Adipocyte (in vitro differentiated cells): ENCODE measurements around the gene ABCA13.
"Not testable (repeated sequence)": the region's sequence is repeated elsewhere in the genome, so short reads cannot be mapped to it uniquely, and the experiment has no call there.

ENCODE experiments used
- DNase-seq: peaks from one replicate; pipeline ENCODE4 v3.0.0-alpha.2; 2015; ENCODE audit warnings: low read depth
- H3K27me3 ChIP-seq: replicated peaks from 2 replicates; pipeline ENCODE4 v1.7.0; 2013; ENCODE audit warnings: mild to moderate bottlenecking, low read length, moderate library complexity; ENCODE audit not compliant: control insufficient read depth, insufficient read depth
- H3K36me3 ChIP-seq: 2 replicates; pipeline ENCODE4 v1.7.0; 2013; ENCODE audit warnings: low read length, mild to moderate bottlenecking, moderate library complexity; ENCODE audit not compliant: control insufficient read depth, insufficient read depth, severe bottlenecking
- H3K4me1 ChIP-seq: 2 replicates; pipeline ENCODE4 v1.7.0; 2013; ENCODE audit warnings: mild to moderate bottlenecking, low read length, moderate library complexity; ENCODE audit not compliant: control insufficient read depth, insufficient read depth
- H3K4me3 ChIP-seq: 2 replicates; pipeline ENCODE4 v1.7.0; 2013; ENCODE audit warnings: mild to moderate bottlenecking, low read length, moderate library complexity
- H3K9ac ChIP-seq: 2 replicates; pipeline ENCODE4 v1.7.0; 2013; ENCODE audit warnings: mild to moderate bottlenecking, low read length, moderate library complexity
- H3K9me3 ChIP-seq: 2 replicates; pipeline ENCODE4 v1.7.0; 2013; ENCODE audit warnings: mild to moderate bottlenecking, low read length, moderate library complexity; ENCODE audit not compliant: control insufficient read depth

The ABCA13 gene

GRCh38 chr7:48171202-48171601, at the start of gene ABCA13:
Gene ABCA13, plus strand, starts transcription at chr7:48171458. Its CDS starts 26 bp downstream, at chr7:48171484.
- peak; percentile 87 for DNase-seq
- no peaks in the 10 kb centered on the region for H3K27me3 ChIP-seq

GRCh38 chr7:48126037-48126436, 45.2 kb upstream of the ABCA13 start:
- H3K9ac ChIP-seq: no peak overlapping the region
- H3K27me3 ChIP-seq: no peaks in the 10 kb centered on the region
- no peak for DNase-seq
- H3K4me1 ChIP-seq: no peaks in the 10 kb centered on the region
- H3K4me3 ChIP-seq: no peak overlapping the region
- H3K36me3 ChIP-seq: no peaks in the 10 kb centered on the region
- peaks cover 7% of the 10 kb centered on the region for H3K9me3 ChIP-seq

More at GRCh38 chr7:48171202-48171601, at the start of gene ABCA13:
- H3K9ac ChIP-seq: no peak within 1 kb of the TSS
- H3K9me3 ChIP-seq: no peaks in the 10 kb centered on the region
- no peaks in the 10 kb centered on the region for H3K36me3 ChIP-seq
- H3K4me3 ChIP-seq: no peak within 1 kb of the TSS
- H3K4me1 ChIP-seq: peaks cover 4% of the 10 kb centered on the region

GRCh38 chr7:48130658-48131108, 40.6 kb upstream of the ABCA13 start:
- Histone ChIP-seq H3K27me3 (no peaks in the 10 kb centered on the region), H3K9ac (no peak overlapping the region), H3K4me1 (no peaks in the 10 kb centered on the region), H3K36me3 (no peaks in the 10 kb centered on the region), H3K9me3 (peaks cover 3% of the 10 kb centered on the region), H3K4me3 (no peak overlapping the region)
- peak; percentile 81 for DNase-seq

GRCh38 chr7:48132792-48133191, 38.5 kb upstream of the ABCA13 start:
- H3K9ac ChIP-seq: no peak overlapping the region
- no peaks in the 10 kb centered on the region for H3K36me3 ChIP-seq
- DNase-seq: no peak
- H3K4me3 ChIP-seq: no peak overlapping the region
- H3K4me1 ChIP-seq: no peaks in the 10 kb centered on the region
- H3K27me3 ChIP-seq: no peaks in the 10 kb centered on the region
- H3K9me3 ChIP-seq: peaks cover 3% of the 10 kb centered on the region

- H3K4me3 ChIP-seq: no peak overlapping the region
- H3K9me3 ChIP-seq: peaks cover 12% of the 10 kb centered on the region
- peak; percentile 63 for DNase-seq
- no peak overlapping the region for H3K9ac ChIP-seq
- H3K27me3 ChIP-seq: no peaks in the 10 kb centered on the region
- no peaks in the 10 kb centered on the region for H3K36me3 ChIP-seq
- peaks cover 11% of the 10 kb centered on the region for H3K4me1 ChIP-seq
Observed at GRCh38 chr7:48139459-48139858, 31.8 kb upstream of the ABCA13 start.

GRCh38 chr7:48140001-48140681, 31.1 kb upstream of the ABCA13 start:
- no peak overlapping the region for H3K9ac ChIP-seq
- peaks cover 12% of the 10 kb centered on the region for H3K9me3 ChIP-seq
- peak overlapping the region; percentile 43 for H3K4me3 ChIP-seq
- no peaks in the 10 kb centered on the region for H3K27me3 ChIP-seq
- peak; percentile 68 for DNase-seq
- H3K4me1 ChIP-seq: peaks cover 11% of the 10 kb centered on the region
- H3K36me3 ChIP-seq: no peaks in the 10 kb centered on the region

- peaks cover under 1% of the 10 kb centered on the region for H3K27me3 ChIP-seq
- H3K4me1 ChIP-seq: peaks cover 11% of the 10 kb centered on the region
- H3K9ac ChIP-seq: no peak overlapping the region
- no peak overlapping the region for H3K4me3 ChIP-seq
- H3K9me3 ChIP-seq: peaks cover 9% of the 10 kb centered on the region
- DNase-seq: no peak
- no peaks in the 10 kb centered on the region for H3K36me3 ChIP-seq
Observed at GRCh38 chr7:48141521-48141920, 29.7 kb upstream of the ABCA13 start.

- no peak for DNase-seq
- no peak overlapping the region for H3K4me3 ChIP-seq
- H3K9ac ChIP-seq: no peak overlapping the region
- H3K27me3 ChIP-seq: peaks cover 17% of the 10 kb centered on the region
- H3K36me3 ChIP-seq: no peaks in the 10 kb centered on the region
- peaks cover 9% of the 10 kb centered on the region for H3K9me3 ChIP-seq
- H3K4me1 ChIP-seq: peaks cover 11% of the 10 kb centered on the region
Observed at GRCh38 chr7:48144291-48144768, 26.9 kb upstream of the ABCA13 start.

GRCh38 chr7:48147078-48147591, 24.1 kb upstream of the ABCA13 start:
- H3K9ac ChIP-seq: no peak overlapping the region
- no peaks in the 10 kb centered on the region for H3K36me3 ChIP-seq
- H3K27me3 ChIP-seq: peaks cover 20% of the 10 kb centered on the region
- DNase-seq: no peak
- H3K4me1 ChIP-seq: no peaks in the 10 kb centered on the region
- H3K4me3 ChIP-seq: no peak overlapping the region
- H3K9me3 ChIP-seq: peaks cover 2% of the 10 kb centered on the region

GRCh38 chr7:48147690-48148089, 23.6 kb upstream of the ABCA13 start:
- H3K4me3 ChIP-seq, H3K9me3 ChIP-seq, H3K9ac ChIP-seq, DNase-seq, H3K4me1 ChIP-seq, H3K36me3 ChIP-seq: not testable (repeated sequence)
- peaks cover 20% of the 10 kb centered on the region for H3K27me3 ChIP-seq

GRCh38 chr7:48148311-48148710, 22.9 kb upstream of the ABCA13 start:
- H3K4me1 ChIP-seq: no peaks in the 10 kb centered on the region
- peaks cover 20% of the 10 kb centered on the region for H3K27me3 ChIP-seq
- no peaks in the 10 kb centered on the region for H3K9me3 ChIP-seq
- no peak overlapping the region for H3K9ac ChIP-seq
- H3K4me3 ChIP-seq: no peak overlapping the region
- no peak for DNase-seq
- no peaks in the 10 kb centered on the region for H3K36me3 ChIP-seq
